ENCODE data around the gene ADAMTS9.

The ADAMTS9 gene

DNA sequence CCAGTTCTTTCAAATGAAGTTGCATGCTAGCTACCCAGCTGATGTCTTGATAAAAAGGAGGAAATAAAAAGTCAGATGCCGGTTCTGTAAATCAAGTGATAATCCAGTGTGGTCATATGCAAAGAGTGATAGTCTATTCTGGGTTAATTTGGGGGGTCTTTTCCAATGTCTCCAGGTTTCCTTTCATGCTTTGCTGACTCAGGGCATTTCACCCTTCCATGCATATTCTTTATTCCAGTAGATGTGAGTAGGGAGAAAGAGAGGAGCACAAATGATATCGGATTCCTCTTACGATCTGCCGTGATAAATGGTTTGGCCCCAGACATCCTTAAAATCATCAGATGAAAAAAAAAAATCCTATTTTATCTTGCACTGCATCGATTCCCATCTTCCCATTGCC is 60.8 kb downstream of the ADAMTS9 start:
- no peak for DNase-seq (ENCODE audit: low read depth)
- no peak for TF ChIP-seq CTCF (IDR thresholded peaks at IDR 0.05; ENCODE audit: control insufficient read depth, insufficient read depth, low read depth, low read length, missing control alignments)
- H3K4me3 ChIP-seq (ENCODE audit: control insufficient read depth, low read depth, low read length): no peak overlapping the region

- H3K4me3 ChIP-seq (ENCODE audit: control insufficient read depth, low read depth, low read length): no peak overlapping the region
- TF ChIP-seq CTCF (IDR thresholded peaks at IDR 0.05; ENCODE audit: control insufficient read depth, insufficient read depth, low read depth, low read length, missing control alignments): no peak
- DNase-seq (ENCODE audit: low read depth): no peak
Measured at GRCh38 chr3:64625381-64625780, 62.4 kb downstream of the ADAMTS9 start.

GRCh38 chr3:64623125-64623524 is 64.7 kb downstream of the ADAMTS9 start:
- H3K4me3 ChIP-seq (ENCODE audit: control insufficient read depth, low read depth, low read length): no peak overlapping the region
- DNase-seq (ENCODE audit: low read depth): no peak
- no peak for TF ChIP-seq CTCF (IDR thresholded peaks at IDR 0.05; ENCODE audit: control insufficient read depth, insufficient read depth, low read depth, low read length, missing control alignments)

DNA sequence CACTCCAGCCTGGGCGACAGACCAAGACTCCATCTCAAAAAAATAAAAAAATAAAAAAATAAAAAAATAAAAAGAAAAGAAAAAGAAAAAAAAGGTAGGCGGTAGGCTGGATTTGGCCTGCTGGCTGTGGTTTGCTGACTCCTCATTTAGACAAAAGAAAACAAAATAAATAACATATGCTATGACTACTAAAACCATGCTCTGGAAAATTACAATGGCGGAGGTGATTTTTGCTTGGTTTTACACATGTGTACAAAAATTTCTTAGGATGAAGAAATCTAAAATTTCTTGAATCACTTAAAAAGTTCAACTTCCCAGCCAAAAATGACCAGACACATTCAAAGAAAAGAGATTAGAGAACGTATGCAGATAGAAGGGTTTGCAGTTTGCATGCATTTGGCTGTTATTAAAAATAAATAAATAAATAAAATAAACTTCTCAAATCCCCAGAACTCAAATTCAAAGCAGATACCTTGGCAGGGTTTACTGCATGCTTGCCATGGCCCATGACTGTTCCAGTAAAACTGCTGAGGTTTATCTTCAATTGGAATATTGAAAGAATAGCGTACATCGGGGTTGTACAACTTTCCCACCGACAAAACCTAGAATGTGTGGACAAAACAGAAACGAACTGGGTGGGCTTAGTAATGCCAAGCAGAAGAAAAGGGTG is 65.9 kb downstream of the ADAMTS9 start:
- no peak for DNase-seq (ENCODE audit: low read depth)
- no peak overlapping the region for H3K4me3 ChIP-seq (ENCODE audit: control insufficient read depth, low read depth, low read length)
- no peak for TF ChIP-seq CTCF (IDR thresholded peaks at IDR 0.05; ENCODE audit: control insufficient read depth, insufficient read depth, low read depth, low read length, missing control alignments)

- TF ChIP-seq CTCF (IDR thresholded peaks at IDR 0.05; ENCODE audit: control insufficient read depth, insufficient read depth, low read depth, low read length, missing control alignments): no peak
- no peak for DNase-seq (ENCODE audit: low read depth)
- no peak overlapping the region for H3K4me3 ChIP-seq (ENCODE audit: control insufficient read depth, low read depth, low read length)
Measured at GRCh38 chr3:64621275-64621674, 66.5 kb downstream of the ADAMTS9 start.

- DNase-seq (ENCODE audit: low read depth): no peak
- TF ChIP-seq CTCF (IDR thresholded peaks at IDR 0.05; ENCODE audit: control insufficient read depth, insufficient read depth, low read depth, low read length, missing control alignments): no peak
- no peak overlapping the region for H3K4me3 ChIP-seq (ENCODE audit: control insufficient read depth, low read depth, low read length)
Measured at GRCh38 chr3:64620020-64620419, 67.8 kb downstream of the ADAMTS9 start.
